ENCODE results near the gene SBF2.

- TF ChIP-seq CTCF (IDR thresholded peaks at IDR 0.05) (no peak), POLR2A (IDR thresholded peaks at IDR 0.05) (no peak), POLR2AphosphoS5 (IDR thresholded peaks at IDR 0.05) (no peak), EP300 (IDR thresholded peaks at IDR 0.05) (no peak)
These were observed 522.9 kb downstream of the SBF2 start for GRCh38 chr11:9771071-9771511.

All from gastroesophageal sphincter (tissue), 3 donors.